HAP-1 (cell line): Measurements from ENCODE around the gene AUTS2.
A peak's percentile ranks its signal among the peaks of the same experiment; 100 is the strongest.

Source experiments
- DNase-seq, 2 experiments: peaks; one replicate each; pipeline ENCODE4 v3.0.0-alpha.2; 2016 to 2020; ENCODE audit warnings: low spot score in 2 of 2
- H3K27me3 ChIP-seq: fragments of 250-450 bp; sonication (Bioruptor Pico); 2 replicates; pipeline ENCODE4 v1.5.1; 2020; ENCODE audit warnings: low read depth, mild to moderate bottlenecking, moderate library complexity
- H3K36me3 ChIP-seq: fragments of 250-450 bp; sonication (Bioruptor Pico); replicated peaks from 2 replicates; pipeline ENCODE4 v1.5.1; 2020; ENCODE audit warnings: mild to moderate bottlenecking
- H3K4me1 ChIP-seq: fragments of 250-450 bp; sonication (Bioruptor Pico); 2 replicates; pipeline ENCODE4 v1.5.1; 2020; ENCODE audit warnings: mild to moderate bottlenecking
- H3K4me3 ChIP-seq: fragments of 250-450 bp; sonication (Bioruptor Pico); 2 replicates; pipeline ENCODE4 v1.5.1; 2020; ENCODE audit warnings: mild to moderate bottlenecking, moderate library complexity
- H3K9me3 ChIP-seq: fragments of 250-450 bp; sonication (Bioruptor Pico); 2 replicates; pipeline ENCODE4 v1.5.1; 2020; ENCODE audit warnings: mild to moderate bottlenecking, moderate library complexity
- in situ Hi-C: fragments of 300-500 bp; cut with MboI; formaldehyde crosslinking; loops from 3 replicates; pipeline ENCODE4 v1.14.3; 2020; ENCODE audit warnings: low sequenced_read_pairs, inconsistent platforms, mixed read lengths

The AUTS2 gene

GRCh38 chr7:69790977-69791724 is 192.9 kb downstream of the AUTS2 start:
- H3K36me3 ChIP-seq, result no peaks in the 10 kb centered on the region
- no peaks in the 10 kb centered on the region for H3K9me3 ChIP-seq
- in situ Hi-C loops, result no loop called here
- DNase-seq, result peak; percentile 21 to 35
- H3K4me1 ChIP-seq, result peaks cover 13% of the 10 kb centered on the region
- H3K4me3 ChIP-seq, result no peak overlapping the region
- no peaks in the 10 kb centered on the region for H3K27me3 ChIP-seq

GRCh38 chr7:69791739-69792138 is 193.5 kb downstream of the AUTS2 start:
- no peak for DNase-seq
- H3K4me3 ChIP-seq, result no peak overlapping the region
- no peaks in the 10 kb centered on the region for H3K27me3 ChIP-seq
- in situ Hi-C loops, result no loop called here
- no peaks in the 10 kb centered on the region for H3K36me3 ChIP-seq
- H3K9me3 ChIP-seq, result no peaks in the 10 kb centered on the region
- H3K4me1 ChIP-seq, result peaks cover 13% of the 10 kb centered on the region

- DNase-seq, result no peak
- in situ Hi-C loops, result no loop called here
- no peaks in the 10 kb centered on the region for H3K9me3 ChIP-seq
- H3K27me3 ChIP-seq, result no peaks in the 10 kb centered on the region
- H3K36me3 ChIP-seq, result no peaks in the 10 kb centered on the region
- H3K4me1 ChIP-seq, result peaks cover 13% of the 10 kb centered on the region
- no peak overlapping the region for H3K4me3 ChIP-seq
Observed at GRCh38 chr7:69795932-69796331, 197.7 kb downstream of the AUTS2 start.

- in situ Hi-C loops, result no loop called here
- Histone ChIP-seq H3K4me3 (no peak overlapping the region), H3K36me3 (no peaks in the 10 kb centered on the region), H3K4me1 (peaks cover 13% of the 10 kb centered on the region), H3K27me3 (no peaks in the 10 kb centered on the region), H3K9me3 (no peaks in the 10 kb centered on the region)
- no peak for DNase-seq
Observed at GRCh38 chr7:69796416-69796815, 198.1 kb downstream of the AUTS2 start.

- Histone ChIP-seq H3K4me3 (no peak overlapping the region), H3K27me3 (no peaks in the 10 kb centered on the region), H3K36me3 (no peaks in the 10 kb centered on the region), H3K9me3 (no peaks in the 10 kb centered on the region), H3K4me1 (peaks cover 13% of the 10 kb centered on the region)
- DNase-seq, result no peak
- in situ Hi-C loops, result no loop called here
Observed at GRCh38 chr7:69799048-69799697, 200.9 kb downstream of the AUTS2 start.

GRCh38 chr7:69799990-69800389 is 201.7 kb downstream of the AUTS2 start:
- Histone ChIP-seq H3K36me3 (no peaks in the 10 kb centered on the region), H3K4me1 (peaks cover 13% of the 10 kb centered on the region), H3K4me3 (no peak overlapping the region), H3K27me3 (no peaks in the 10 kb centered on the region), H3K9me3 (no peaks in the 10 kb centered on the region)
- DNase-seq, result no peak
- in situ Hi-C loops, result no loop called here

GRCh38 chr7:69800495-69800894 is 202.2 kb downstream of the AUTS2 start:
- H3K4me3 ChIP-seq, result no peak overlapping the region
- peak in 1 of 2 experiments; percentile 36 for DNase-seq
- peaks cover 13% of the 10 kb centered on the region for H3K4me1 ChIP-seq
- no peaks in the 10 kb centered on the region for H3K9me3 ChIP-seq
- H3K27me3 ChIP-seq, result no peaks in the 10 kb centered on the region
- no peaks in the 10 kb centered on the region for H3K36me3 ChIP-seq
- in situ Hi-C loops, result no loop called here

GRCh38 chr7:69801729-69802682 is 203.7 kb downstream of the AUTS2 start:
- DNase-seq, result no peak
- H3K9me3 ChIP-seq, result no peaks in the 10 kb centered on the region
- in situ Hi-C loops, result no loop called here
- peaks cover 13% of the 10 kb centered on the region for H3K4me1 ChIP-seq
- H3K4me3 ChIP-seq, result no peak overlapping the region
- no peaks in the 10 kb centered on the region for H3K36me3 ChIP-seq
- H3K27me3 ChIP-seq, result no peaks in the 10 kb centered on the region

GRCh38 chr7:69803699-69804516 is 205.6 kb downstream of the AUTS2 start:
- Histone ChIP-seq H3K4me3 (no peak overlapping the region), H3K9me3 (no peaks in the 10 kb centered on the region), H3K36me3 (no peaks in the 10 kb centered on the region), H3K4me1 (peaks cover 13% of the 10 kb centered on the region), H3K27me3 (no peaks in the 10 kb centered on the region)
- in situ Hi-C loops, result no loop called here
- DNase-seq, result no peak

GRCh38 chr7:69804962-69805361 is 206.7 kb downstream of the AUTS2 start:
- no peaks in the 10 kb centered on the region for H3K36me3 ChIP-seq
- no peaks in the 10 kb centered on the region for H3K27me3 ChIP-seq
- H3K4me1 ChIP-seq, result peaks cover 7% of the 10 kb centered on the region
- in situ Hi-C loops, result no loop called here
- no peak for DNase-seq
- H3K9me3 ChIP-seq, result no peaks in the 10 kb centered on the region
- no peak overlapping the region for H3K4me3 ChIP-seq

- no peak overlapping the region for H3K4me3 ChIP-seq
- DNase-seq, result no peak
- H3K4me1 ChIP-seq, result no peaks in the 10 kb centered on the region
- H3K9me3 ChIP-seq, result no peaks in the 10 kb centered on the region
- H3K36me3 ChIP-seq, result no peaks in the 10 kb centered on the region
- H3K27me3 ChIP-seq, result no peaks in the 10 kb centered on the region
- in situ Hi-C loops, result no loop called here
Observed at GRCh38 chr7:69808391-69808790, 210.1 kb downstream of the AUTS2 start.

GRCh38 chr7:69811476-69812308 is 213.4 kb downstream of the AUTS2 start:
- Histone ChIP-seq H3K9me3 (no peaks in the 10 kb centered on the region), H3K36me3 (no peaks in the 10 kb centered on the region), H3K27me3 (no peaks in the 10 kb centered on the region), H3K4me1 (peaks cover 2% of the 10 kb centered on the region; the same call in 1 of the 2 replicates), H3K4me3 (no peak overlapping the region)
- DNase-seq, result no peak
- in situ Hi-C loops, result no loop called here
